GM12878 (cell line): ENCODE measurements around the gene SPATA24. TPM values are rescaled to one million over a fixed set of nuclear protein-coding genes. Genes with fewer than 3 reads are reported as not detected.

Experiments used
- ATAC-seq: fragments of 200-7000 bp; cut with Tn5 transposase; 3 replicates; pipeline ENCODE4 v1.9.1; 2020; ENCODE audit warnings: mild to moderate bottlenecking, moderate library complexity
- BruUV-seq: library from RNA; stranded (reverse); fragments of 400-500 nt; replicated peaks from 2 replicates; lab custom pipeline; 2021; lab: Mats Ljungman, UMichigan
- CTCF ChIA-PET: fragments of 300-600 bp; sonication (Branson Sonifier 250); formaldehyde crosslinking; extraction: SDS; loops from one replicate; lab custom pipeline; 2021; ENCODE audit warnings: inconsistent platforms; lab: Yijun Ruan, JAX
- POLR2A ChIA-PET: fragments of 350-600 bp; formaldehyde crosslinking; extraction: SDS; loops from one replicate; lab custom pipeline; 2021; ENCODE audit warnings: inconsistent platforms; lab: Charles Lee
- RAD21 ChIA-PET: fragments of 300-600 bp; sonication (Branson Sonifier 250); formaldehyde crosslinking; loops from one replicate; lab custom pipeline; 2023; ENCODE audit warnings: antibody characterized with exemption; ENCODE audit not compliant: unreplicated experiment; lab: Charles Lee
- SMC1A ChIA-PET: fragments of 300-600 bp; sonication (Branson Sonifier 250); formaldehyde crosslinking; loops from one replicate; lab custom pipeline; 2023; ENCODE audit not compliant: unreplicated experiment, uncharacterized antibody; lab: Charles Lee
- DNase-seq: peaks from one replicate; pipeline ENCODE4 v3.0.0-alpha.2; 2011; ENCODE audit warnings: low read depth, low spot score
- FAIRE-seq: peaks from 3 replicates; lab custom pipeline; 2011; peaks lifted over from hg19 to GRCh38; lab: Jason Lieb, UNC
- H2AFZ ChIP-seq: 2 replicates; pipeline ENCODE4 v1.6.0; 2011; ENCODE audit warnings: low read depth, low read length, control low read depth; ENCODE audit not compliant: control insufficient read depth
- H3K27ac ChIP-seq: 2 replicates; pipeline ENCODE4 v1.5.1; 2011; ENCODE audit warnings: control low read depth; ENCODE audit not compliant: control insufficient read depth, insufficient read depth
- H3K27me3 ChIP-seq, 2 experiments: replicated peaks in 1 of 2; 2 replicates each; pipeline versions ENCODE4 v1.6.0 to v1.6.1; 2011; ENCODE audit warnings: low read length in 1 of 2; ENCODE audit not compliant: control insufficient read depth in 2 of 2, insufficient read depth in 2 of 2
- H3K36me3 ChIP-seq, 2 experiments: 2 replicates each; pipeline ENCODE4 v1.5.1; 2011; ENCODE audit warnings: low read length in 1 of 2; ENCODE audit not compliant: control insufficient read depth in 2 of 2, insufficient read depth in 2 of 2
- H3K4me1 ChIP-seq: 2 replicates; pipeline ENCODE4 v1.6.1; 2011; ENCODE audit warnings: mild to moderate bottlenecking, low read length, moderate library complexity, mixed read lengths; ENCODE audit not compliant: control insufficient read depth, insufficient read depth
- H3K4me2 ChIP-seq: 2 replicates; pipeline ENCODE4 v1.6.0; 2011; ENCODE audit warnings: control low read depth; ENCODE audit not compliant: control insufficient read depth, insufficient read depth
- H3K4me3 ChIP-seq: fragments of 200-600 bp; sonication (generic); 2 replicates; pipeline ENCODE4 v1.5.1; 2016
- H3K79me2 ChIP-seq: 2 replicates; pipeline ENCODE4 v1.6.0; 2011; ENCODE audit warnings: low read length; ENCODE audit not compliant: control insufficient read depth, insufficient read depth
- H3K9ac ChIP-seq: 2 replicates; pipeline ENCODE4 v1.8.0; 2011; ENCODE audit warnings: low read length, control low read depth, mixed read lengths; ENCODE audit not compliant: control insufficient read depth, insufficient read depth
- H3K9me3 ChIP-seq: replicated peaks from 3 replicates; pipeline ENCODE4 v1.5.1; 2011; ENCODE audit warnings: mild to moderate bottlenecking, low read length; ENCODE audit not compliant: control insufficient read depth, insufficient read depth
- H4K20me1 ChIP-seq: 2 replicates; pipeline ENCODE4 v1.6.0; 2011; ENCODE audit not compliant: control insufficient read depth, insufficient read depth
- BCL11A ChIP-seq: IDR thresholded peaks from 2 replicates; pipeline ENCODE4 v1.6.1; 2011; ENCODE audit warnings: low read depth, low read length
- ESRRA ChIP-seq: IDR thresholded peaks from 2 replicates; pipeline ENCODE4 v1.6.1; 2012; ENCODE audit warnings: mild to moderate bottlenecking, low read length, improper control_type of control experiment
- FOXM1 ChIP-seq: IDR thresholded peaks from 2 replicates; pipeline ENCODE4 v1.6.1; 2012; ENCODE audit warnings: low read depth, mild to moderate bottlenecking, inconsistent platforms, low read length, moderate library complexity
- HDAC2 ChIP-seq: fragments of 200-600 bp; sonication (generic); IDR thresholded peaks from 2 replicates; pipeline ENCODE4 v1.6.1; 2017
- IKZF2 ChIP-seq, 2 experiments: fragments of 450-650 bp; IDR thresholded peaks; 2 replicates each; pipeline ENCODE4 v1.6.1; 2017; ENCODE audit warnings: mild to moderate bottlenecking in 2 of 2, moderate library complexity in 2 of 2
- KLF5 ChIP-seq: fragments of 450-650 bp; IDR thresholded peaks from 2 replicates; pipeline ENCODE4 v1.6.1; 2014; ENCODE audit warnings: mild to moderate bottlenecking; ENCODE audit not compliant: partially characterized antibody
- MEF2B ChIP-seq: fragments of 450-650 bp; IDR thresholded peaks from 2 replicates; pipeline ENCODE4 v1.6.1; 2018; ENCODE audit warnings: mild to moderate bottlenecking, moderate library complexity; ENCODE audit not compliant: partially characterized antibody, poor library complexity, severe bottlenecking
- MYC ChIP-seq: IDR thresholded peaks from 2 replicates; pipeline ENCODE4 v1.6.1; 2011; ENCODE audit warnings: mild to moderate bottlenecking, low read length, moderate library complexity, inconsistent platforms; ENCODE audit not compliant: insufficient read depth, insufficient replicate concordance, insufficient read length, severe bottlenecking
- NFYA ChIP-seq: IDR thresholded peaks from 2 replicates; pipeline ENCODE4 v1.6.1; 2011; ENCODE audit warnings: low read depth, mild to moderate bottlenecking, low read length, improper control_type of control experiment, borderline replicate concordance
- SMARCA5 ChIP-seq: fragments of 450-650 bp; IDR thresholded peaks from 2 replicates; pipeline ENCODE4 v1.6.1; 2017; ENCODE audit warnings: mild to moderate bottlenecking
- SP1 ChIP-seq: IDR thresholded peaks from one replicate; pipeline ENCODE4 v1.6.1; 2011; ENCODE audit warnings: low read depth, low read length
- SUPT20H ChIP-seq: IDR thresholded peaks from 2 replicates; pipeline ENCODE4 v1.6.1; 2011; ENCODE audit warnings: low read depth, mild to moderate bottlenecking, low read length, moderate library complexity, borderline replicate concordance; ENCODE audit not compliant: control insufficient read depth
- WGBS: methylation state at CpG from one replicate; pipeline ENCODE4 v1.1.6; 2016; ENCODE audit warnings: low lambda C conversion rate; ENCODE audit not compliant: insufficient replicate concordance, insufficient coverage; ENCODE audit errors: missing lambda C conversion rate; 5-methylcytosine and 5-hydroxymethylcytosine counted together
- in situ Hi-C: fragments of 300-500 bp; cut with MboI; formaldehyde crosslinking; loops from 9 replicates; pipeline ENCODE4 v1.14.3; 2018; ENCODE audit warnings: mixed read lengths
- intact Hi-C: fragments of 100-400 bp; cut with micrococcal nuclease; formaldehyde crosslinking; loops from one replicate; pipeline ENCODE4 v1.14.2; 2022; ENCODE audit not compliant: unreplicated experiment
- polyA plus RNA-seq, 11 experiments: library from polyadenylated mRNA; depleted of rRNA in 4 of 11; unstranded in 6 of 11; stranded (reverse) in 5 of 11; fragments of >200 nt; fragmentation: Nextera tagmentation in 4 of 11; fragmentation: Illumina TruSeq in 1 of 11; extraction: Ambion mirVana in 4 of 11; extraction: Trizol in 1 of 11; gene quantifications; 1 replicate in 1 of 11; 2 replicates in 10 of 11; pipeline versions ENCODE4 v1.2.1 to v1.2.3, GENCODE V29; 2011 to 2016; ENCODE audit warnings: inconsistent platforms in 2 of 11, missing spikeins in 2 of 11, low read depth in 1 of 11
- total RNA-seq, 4 experiments: library from RNA; depleted of rRNA in 3 of 4; stranded (reverse); fragments of >200 nt in 3 of 4; fragmentation: Illumina TruSeq in 1 of 4; extraction: Trizol in 1 of 4; gene quantifications; 2 replicates each; pipeline versions ENCODE4 v1.2.1 to v1.2.3, GENCODE V29; 2013 to 2021
- TF ChIP-seq, protein P1 (sequence below): IDR thresholded peaks from 2 replicates; pipeline ENCODE4 v1.6.1; 2012; ENCODE audit warnings: low read depth, low read length, improper control_type of control experiment
- TF ChIP-seq, protein P2 (sequence below): fragments of 450-650 bp; formaldehyde crosslinking; IDR thresholded peaks from 2 replicates; pipeline ENCODE4 v1.4.0; 2020; ENCODE audit warnings: mild to moderate bottlenecking, moderate library complexity
- TF ChIP-seq, protein P3 (sequence below): fragments of 450-650 bp; IDR thresholded peaks from 2 replicates; pipeline ENCODE4 v1.6.1; 2018; ENCODE audit warnings: borderline replicate concordance, mild to moderate bottlenecking; ENCODE audit not compliant: partially characterized antibody

Gene SPATA24
- total and polyA plus RNA-seq, 10 of the 15 experiments (the other 5 are each of a cell fraction or from before 2014, with no cell fraction given) = 4.1 to 9.8 (median 7.3) TPM

DNA sequence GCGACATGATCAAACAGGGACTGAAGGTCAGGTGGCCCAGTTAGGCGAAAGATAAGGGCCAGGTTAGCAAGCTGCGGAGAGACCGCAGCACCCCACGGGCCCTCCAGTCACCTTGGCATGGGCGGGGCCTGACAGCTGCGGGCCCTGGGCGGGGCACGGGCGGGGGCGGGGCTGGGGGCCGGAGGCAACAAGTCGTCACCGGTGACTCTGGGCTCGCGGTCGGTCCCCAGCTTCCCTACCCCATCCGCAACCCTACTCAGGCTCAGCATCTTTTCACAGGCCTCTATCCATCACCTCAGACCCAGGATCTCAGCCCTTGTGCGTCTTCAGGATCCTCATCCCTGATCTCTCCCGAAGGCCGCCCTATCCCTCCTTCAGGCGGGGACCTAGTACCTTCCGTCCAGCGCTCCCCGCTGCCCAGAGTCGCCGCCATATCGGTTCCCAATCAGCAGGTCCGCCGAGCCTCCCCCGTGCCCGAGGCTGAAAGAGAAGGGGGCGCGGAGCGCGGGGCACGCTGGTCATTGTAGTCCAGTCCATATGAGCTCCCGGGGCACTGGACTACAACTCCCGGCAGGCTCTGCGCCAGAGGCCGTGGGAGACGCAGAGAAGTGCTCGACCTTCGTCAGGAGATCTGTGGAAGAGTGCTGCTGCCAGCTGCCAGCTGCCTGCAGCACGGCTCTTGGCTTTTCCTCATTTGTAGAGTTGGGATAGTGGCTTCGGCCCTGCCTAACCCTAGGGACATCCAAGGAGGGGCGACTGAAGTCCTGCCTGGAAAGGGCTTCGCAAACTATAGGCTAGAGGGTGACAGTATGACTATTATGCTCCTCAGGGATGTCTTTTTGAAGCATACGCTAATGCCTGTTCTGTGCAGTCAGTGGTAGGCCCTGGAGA, 35.4 kb upstream of the SPATA24 start, which contains the start of gene DNAJC18:
DNAJC18 (minus strand) TSS at position 513 of the 891 bp plus-strand sequence; CDS start at position 433, 80 bp downstream.
- Histone ChIP-seq H3K4me2 (peak within 1 kb of the TSS; percentile 98), H2AFZ (peak within 1 kb of the TSS; percentile 97), H3K9me3 (no peaks in the 10 kb centered on the region), H3K27me3 (no peaks in the 10 kb centered on the region), H3K27ac (peak within 1 kb of the TSS; percentile 95), H3K36me3 (no peaks in the 10 kb centered on the region), H3K4me1 (peaks cover 24% of the 10 kb centered on the region), H4K20me1 (no peaks in the 10 kb centered on the region), H3K4me3 (peak within 1 kb of the TSS; percentile 84), H3K9ac (peak within 1 kb of the TSS; percentile 93), H3K79me2 (no peaks in the 10 kb centered on the region)
- FAIRE-seq = peak; percentile 83
- SMC1A ChIA-PET = interaction anchor here (0.6 to 8.2 kb wide), 16 partner anchors 8 to 860 kb away, joined by 3 to 86 read pairs (median 4); partner anchors contain the start of gene STING1
- BruUV-seq = no TSS peak
- peak; percentile 53 for DNase-seq
- in situ Hi-C loops (no loop called here), intact Hi-C loops (loop anchor here (1.0 kb wide), 2 partner anchors 8 to 19 kb away; no protein-coding TSS in a partner anchor)
- POLR2A ChIA-PET = interaction anchor here (0.6 to 5.7 kb wide), 16 partner anchors 10 to 190 kb away, joined by 3 to 53 read pairs (median 6); partner anchors contain the start of genes MATR3, SPATA24, STING1 and UBE2D2
- 2% methylated on average over 39 of the region's 49 CpGs for WGBS
- RAD21 ChIA-PET = interaction anchor here (0.5 to 5.4 kb wide), 14 partner anchors 9 to 92 kb away, joined by 3 to 59 read pairs (median 6); partner anchors contain the start of genes MZB1, SPATA24 and STING1
- CTCF ChIA-PET = interaction anchor here (1.0 to 5.0 kb wide), 12 partner anchors 9 to 74 kb away, joined by 3 to 52 read pairs (median 6); partner anchors contain the start of genes SPATA24 and STING1
- ATAC-seq = peak; percentile 81
- TF ChIP-seq KLF5 (peak; percentile 41), ESRRA (no peak), NFYA (no peak), MEF2B (no peak), SP1 (no peak), FOXM1 (no peak), IKZF2 (IDR thresholded peaks at IDR 0.05) (peak in 1 of 2 experiments; percentile 68; a peak in 2 of 4 replicates), MYC (no peak), BCL11A (no peak), SUPT20H (no peak), HDAC2 (no peak), SMARCA5 (peak; percentile 97)
- TF ChIP-seq, protein P1, sequence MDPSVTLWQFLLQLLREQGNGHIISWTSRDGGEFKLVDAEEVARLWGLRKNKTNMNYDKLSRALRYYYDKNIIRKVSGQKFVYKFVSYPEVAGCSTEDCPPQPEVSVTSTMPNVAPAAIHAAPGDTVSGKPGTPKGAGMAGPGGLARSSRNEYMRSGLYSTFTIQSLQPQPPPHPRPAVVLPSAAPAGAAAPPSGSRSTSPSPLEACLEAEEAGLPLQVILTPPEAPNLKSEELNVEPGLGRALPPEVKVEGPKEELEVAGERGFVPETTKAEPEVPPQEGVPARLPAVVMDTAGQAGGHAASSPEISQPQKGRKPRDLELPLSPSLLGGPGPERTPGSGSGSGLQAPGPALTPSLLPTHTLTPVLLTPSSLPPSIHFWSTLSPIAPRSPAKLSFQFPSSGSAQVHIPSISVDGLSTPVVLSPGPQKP = no peak
- TF ChIP-seq, protein P2, sequence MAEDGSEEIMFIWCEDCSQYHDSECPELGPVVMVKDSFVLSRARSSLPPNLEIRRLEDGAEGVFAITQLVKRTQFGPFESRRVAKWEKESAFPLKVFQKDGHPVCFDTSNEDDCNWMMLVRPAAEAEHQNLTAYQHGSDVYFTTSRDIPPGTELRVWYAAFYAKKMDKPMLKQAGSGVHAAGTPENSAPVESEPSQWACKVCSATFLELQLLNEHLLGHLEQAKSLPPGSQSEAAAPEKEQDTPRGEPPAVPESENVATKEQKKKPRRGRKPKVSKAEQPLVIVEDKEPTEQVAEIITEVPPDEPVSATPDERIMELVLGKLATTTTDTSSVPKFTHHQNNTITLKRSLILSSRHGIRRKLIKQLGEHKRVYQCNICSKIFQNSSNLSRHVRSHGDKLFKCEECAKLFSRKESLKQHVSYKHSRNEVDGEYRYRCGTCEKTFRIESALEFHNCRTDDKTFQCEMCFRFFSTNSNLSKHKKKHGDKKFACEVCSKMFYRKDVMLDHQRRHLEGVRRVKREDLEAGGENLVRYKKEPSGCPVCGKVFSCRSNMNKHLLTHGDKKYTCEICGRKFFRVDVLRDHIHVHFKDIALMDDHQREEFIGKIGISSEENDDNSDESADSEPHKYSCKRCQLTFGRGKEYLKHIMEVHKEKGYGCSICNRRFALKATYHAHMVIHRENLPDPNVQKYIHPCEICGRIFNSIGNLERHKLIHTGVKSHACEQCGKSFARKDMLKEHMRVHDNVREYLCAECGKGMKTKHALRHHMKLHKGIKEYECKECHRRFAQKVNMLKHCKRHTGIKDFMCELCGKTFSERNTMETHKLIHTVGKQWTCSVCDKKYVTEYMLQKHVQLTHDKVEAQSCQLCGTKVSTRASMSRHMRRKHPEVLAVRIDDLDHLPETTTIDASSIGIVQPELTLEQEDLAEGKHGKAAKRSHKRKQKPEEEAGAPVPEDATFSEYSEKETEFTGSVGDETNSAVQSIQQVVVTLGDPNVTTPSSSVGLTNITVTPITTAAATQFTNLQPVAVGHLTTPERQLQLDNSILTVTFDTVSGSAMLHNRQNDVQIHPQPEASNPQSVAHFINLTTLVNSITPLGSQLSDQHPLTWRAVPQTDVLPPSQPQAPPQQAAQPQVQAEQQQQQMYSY = no peak
- TF ChIP-seq, protein P3, sequence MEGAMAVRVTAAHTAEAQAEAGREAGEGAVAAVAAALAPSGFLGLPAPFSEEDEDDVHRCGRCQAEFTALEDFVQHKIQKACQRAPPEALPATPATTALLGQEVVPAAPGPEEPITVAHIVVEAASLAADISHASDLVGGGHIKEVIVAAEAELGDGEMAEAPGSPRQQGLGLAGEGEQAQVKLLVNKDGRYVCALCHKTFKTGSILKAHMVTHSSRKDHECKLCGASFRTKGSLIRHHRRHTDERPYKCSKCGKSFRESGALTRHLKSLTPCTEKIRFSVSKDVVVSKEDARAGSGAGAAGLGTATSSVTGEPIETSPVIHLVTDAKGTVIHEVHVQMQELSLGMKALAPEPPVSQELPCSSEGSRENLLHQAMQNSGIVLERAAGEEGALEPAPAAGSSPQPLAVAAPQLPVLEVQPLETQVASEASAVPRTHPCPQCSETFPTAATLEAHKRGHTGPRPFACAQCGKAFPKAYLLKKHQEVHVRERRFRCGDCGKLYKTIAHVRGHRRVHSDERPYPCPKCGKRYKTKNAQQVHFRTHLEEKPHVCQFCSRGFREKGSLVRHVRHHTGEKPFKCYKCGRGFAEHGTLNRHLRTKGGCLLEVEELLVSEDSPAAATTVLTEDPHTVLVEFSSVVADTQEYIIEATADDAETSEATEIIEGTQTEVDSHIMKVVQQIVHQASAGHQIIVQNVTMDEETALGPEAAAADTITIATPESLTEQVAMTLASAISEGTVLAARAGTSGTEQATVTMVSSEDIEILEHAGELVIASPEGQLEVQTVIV = peak; percentile 48
